Nucleus accumbens (tissue), 56 donors: ENCODE results near the gene ENPP7.

Experiments
- DNase-seq, 56 donors: peaks; one replicate each; lab custom pipeline; 2025; lab: John Stamatoyannopoulos, UW

Gene ENPP7, protein sequence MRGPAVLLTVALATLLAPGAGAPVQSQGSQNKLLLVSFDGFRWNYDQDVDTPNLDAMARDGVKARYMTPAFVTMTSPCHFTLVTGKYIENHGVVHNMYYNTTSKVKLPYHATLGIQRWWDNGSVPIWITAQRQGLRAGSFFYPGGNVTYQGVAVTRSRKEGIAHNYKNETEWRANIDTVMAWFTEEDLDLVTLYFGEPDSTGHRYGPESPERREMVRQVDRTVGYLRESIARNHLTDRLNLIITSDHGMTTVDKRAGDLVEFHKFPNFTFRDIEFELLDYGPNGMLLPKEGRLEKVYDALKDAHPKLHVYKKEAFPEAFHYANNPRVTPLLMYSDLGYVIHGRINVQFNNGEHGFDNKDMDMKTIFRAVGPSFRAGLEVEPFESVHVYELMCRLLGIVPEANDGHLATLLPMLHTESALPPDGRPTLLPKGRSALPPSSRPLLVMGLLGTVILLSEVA

DNA sequence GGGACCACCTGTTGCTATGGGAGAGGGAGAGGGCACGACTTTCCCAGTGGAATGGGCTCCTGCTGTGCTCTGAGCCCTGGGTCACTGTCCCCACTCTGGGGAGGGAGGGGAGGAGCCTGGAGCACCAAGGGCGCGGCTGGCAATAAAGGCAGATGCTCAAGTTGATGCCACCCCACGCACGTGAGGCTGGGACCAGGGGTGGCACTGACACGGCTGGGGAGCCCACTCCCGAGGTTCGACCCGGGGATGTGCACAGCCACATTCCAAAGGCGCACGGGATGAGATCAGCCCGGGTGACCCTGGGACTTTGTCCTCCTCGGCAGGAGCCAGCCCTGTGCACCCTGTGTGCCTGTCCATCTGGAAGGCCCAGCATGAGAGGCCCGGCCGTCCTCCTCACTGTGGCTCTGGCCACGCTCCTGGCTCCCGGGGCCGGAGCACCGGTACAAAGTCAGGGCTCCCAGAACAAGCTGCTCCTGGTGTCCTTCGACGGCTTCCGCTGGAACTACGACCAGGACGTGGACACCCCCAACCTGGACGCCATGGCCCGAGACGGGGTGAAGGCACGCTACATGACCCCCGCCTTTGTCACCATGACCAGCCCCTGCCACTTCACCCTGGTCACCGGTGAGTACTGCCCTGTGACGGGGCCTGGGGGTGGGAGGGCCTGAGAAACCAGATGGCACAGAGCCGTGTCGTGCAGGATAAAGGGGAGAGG, at the start of gene ENPP7:
Gene ENPP7, plus strand, starts transcription at position 175 of the 715 bp plus-strand sequence. Its CDS starts 197 bp downstream, at position 372.
- no peak for DNase-seq

DNA sequence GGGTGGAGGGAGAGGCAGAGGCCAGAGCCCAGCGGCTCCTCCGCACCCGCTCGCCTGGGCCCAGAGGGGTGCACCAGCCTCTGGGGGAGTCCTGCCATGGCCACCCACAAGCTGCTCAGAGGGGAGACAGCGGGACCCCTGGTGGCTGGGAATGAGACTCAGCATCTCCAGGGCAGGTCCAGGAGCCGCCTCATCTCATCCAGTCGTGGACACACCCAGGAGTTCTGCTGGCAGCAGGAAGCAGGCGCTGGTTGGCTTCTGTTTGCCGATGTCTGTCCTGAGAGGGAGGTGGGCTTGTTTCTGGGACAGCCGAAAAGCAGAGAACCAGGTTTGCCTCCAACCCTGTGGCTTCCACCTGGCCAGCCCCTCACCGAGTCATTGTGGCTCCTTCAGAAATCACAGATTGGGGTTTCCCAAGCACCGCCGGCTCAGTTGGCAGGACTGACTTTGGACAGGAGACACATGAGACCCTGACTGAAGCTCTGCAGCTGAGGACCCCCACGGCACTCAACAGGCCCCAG, 49.6 kb upstream of the ENPP7 start:
- DNase-seq: no peak

DNA sequence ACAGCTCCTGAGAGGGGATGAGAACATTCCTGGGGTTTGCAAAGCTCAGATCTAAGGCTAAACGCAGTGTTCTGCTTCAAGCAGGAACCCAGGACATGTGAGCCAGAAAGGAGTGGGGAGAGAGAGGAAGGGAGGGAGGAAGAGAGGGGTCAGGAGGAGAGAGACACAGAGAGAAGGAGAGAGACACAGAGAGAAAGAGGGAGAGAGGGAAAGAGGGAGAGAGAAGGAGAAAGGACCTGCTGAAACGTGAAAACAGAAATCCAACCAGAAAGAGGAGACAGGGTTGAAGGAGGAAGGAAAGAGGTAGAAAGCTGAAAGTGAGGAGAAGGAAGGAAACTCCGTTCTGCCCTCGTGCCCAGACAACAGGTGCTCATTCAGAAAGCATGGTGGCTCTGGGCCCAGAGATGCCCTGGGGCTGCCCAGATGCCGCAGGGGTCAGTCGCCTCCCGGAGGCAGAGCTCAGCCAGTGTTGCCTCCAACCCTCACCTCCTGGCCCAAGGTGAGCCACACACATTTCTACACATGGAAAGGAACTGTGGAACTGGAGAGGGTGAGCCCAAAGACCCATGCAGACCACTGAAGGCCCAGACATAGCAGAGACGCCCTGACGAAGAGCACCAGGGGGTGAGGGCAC, 49.0 kb upstream of the ENPP7 start:
- no peak for DNase-seq

DNA sequence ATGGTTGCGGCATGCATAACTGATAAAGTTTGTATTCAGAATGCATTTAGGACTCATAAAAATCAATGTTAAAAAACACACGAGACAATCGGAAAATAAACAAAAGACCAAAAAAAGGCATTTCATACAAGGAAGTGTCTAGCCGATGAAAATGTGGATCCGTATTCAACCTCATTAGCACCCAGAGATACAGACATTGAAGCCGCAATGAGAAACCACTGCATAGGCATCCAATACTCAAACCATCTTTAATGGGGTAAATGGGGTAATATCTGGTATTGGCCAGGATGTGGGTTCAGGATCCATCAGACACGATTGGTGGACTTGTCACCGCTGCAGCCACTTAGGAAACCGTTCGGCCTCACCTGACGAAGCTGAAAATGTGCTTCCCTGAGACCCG, 47.4 kb upstream of the ENPP7 start:
- DNase-seq: no peak

DNA sequence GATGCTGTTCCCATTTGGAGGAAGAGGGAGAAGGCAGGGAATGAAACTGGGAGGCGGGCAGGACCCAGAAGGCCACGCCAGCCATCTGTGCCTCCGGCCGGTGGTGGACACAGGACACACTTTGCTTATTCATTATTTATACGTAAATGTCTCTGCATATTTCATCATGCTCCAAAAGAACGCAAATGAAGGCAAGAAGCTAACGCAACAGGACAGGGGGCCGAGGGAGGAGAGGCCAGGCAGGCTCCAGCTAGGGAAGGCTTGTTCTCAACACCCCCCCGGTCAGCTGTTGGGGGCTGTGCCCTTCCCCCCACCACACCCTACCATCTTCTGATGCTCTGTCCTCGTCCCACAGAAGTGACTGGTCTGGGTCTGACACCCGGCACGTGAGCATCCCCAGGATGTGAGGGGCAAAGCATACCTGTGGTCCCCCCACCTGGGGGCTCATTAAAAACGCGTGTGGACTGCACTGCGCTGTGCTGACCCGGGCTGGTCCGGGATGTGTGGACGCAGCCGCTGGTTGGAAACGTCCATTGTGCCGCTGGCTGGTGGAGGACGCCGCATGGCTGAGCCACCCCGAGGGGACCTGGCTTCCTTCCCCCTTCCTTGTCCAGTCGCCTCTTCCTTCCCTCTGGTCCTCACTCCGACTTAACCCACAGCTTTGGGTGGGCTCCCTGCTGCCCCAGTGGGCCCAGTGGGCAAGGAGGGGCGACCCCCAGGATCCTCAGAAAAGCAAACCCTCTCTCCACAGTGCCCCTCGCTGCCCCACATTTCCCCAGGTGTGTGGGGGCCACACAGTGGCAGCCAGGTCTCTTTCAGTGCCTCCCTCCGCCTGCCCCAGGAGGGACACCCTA, 46.4 kb upstream of the ENPP7 start:
- DNase-seq: no peak

DNA sequence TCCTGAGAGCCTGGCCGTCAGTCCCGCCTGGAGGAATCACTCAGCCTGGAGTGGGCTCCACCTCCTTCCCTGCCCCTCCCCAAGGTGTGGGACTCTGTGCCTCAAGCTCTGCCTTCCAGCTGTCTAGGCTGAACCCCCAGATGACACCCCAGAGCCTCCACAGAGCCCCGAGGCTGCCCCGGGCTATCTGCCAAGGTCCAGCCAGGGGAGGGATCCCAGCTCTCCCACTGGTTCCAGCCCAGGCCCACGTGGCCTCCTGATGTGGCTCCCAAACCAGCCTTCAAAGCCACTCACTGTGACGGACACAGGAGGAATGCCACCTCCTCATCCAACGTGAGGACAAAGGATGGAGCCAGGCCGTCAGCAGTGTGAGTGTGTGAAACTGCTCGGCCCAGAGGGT, 45.6 kb upstream of the ENPP7 start:
- DNase-seq: no peak

DNA sequence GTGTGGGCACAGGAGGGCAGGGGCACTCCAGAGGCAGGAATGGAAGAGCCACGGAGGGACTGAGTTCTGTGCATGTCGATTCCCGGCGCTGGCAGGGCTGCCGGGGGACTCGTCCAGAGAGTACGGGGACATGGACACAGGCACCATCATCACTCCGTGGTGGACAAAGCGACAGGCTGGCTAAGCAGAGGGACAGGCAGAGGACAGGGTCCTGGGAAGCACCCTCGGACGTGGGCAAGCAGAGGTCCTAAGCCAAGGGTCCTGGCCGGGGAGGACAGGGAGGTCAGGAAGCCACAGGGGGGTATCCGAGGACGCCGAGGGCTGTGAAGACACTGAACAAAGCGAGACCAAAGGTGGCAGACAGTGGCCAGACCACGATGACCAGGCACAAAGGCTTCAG, 44.3 kb upstream of the ENPP7 start:
- DNase-seq: no peak

DNA sequence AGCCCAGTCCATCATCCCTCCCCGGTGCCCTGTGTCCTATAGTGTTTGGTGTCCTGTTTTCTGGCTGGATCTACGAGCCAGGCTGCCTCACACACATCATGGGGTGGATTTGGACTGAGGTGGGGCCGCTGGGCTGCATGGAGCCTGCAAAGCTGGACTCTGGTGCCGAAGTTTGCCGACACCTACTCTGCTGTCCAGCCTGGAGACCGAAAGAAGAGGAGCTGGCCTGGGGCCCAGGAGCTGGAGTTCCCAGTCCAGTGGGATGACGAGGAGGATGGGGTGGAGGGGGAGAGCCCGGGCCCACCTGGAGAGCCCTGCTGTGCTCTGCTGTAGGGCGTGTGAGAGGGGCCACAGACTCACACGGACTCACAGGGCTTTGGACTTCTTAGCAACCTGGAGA, 40.3 kb upstream of the ENPP7 start:
- no peak for DNase-seq

DNA sequence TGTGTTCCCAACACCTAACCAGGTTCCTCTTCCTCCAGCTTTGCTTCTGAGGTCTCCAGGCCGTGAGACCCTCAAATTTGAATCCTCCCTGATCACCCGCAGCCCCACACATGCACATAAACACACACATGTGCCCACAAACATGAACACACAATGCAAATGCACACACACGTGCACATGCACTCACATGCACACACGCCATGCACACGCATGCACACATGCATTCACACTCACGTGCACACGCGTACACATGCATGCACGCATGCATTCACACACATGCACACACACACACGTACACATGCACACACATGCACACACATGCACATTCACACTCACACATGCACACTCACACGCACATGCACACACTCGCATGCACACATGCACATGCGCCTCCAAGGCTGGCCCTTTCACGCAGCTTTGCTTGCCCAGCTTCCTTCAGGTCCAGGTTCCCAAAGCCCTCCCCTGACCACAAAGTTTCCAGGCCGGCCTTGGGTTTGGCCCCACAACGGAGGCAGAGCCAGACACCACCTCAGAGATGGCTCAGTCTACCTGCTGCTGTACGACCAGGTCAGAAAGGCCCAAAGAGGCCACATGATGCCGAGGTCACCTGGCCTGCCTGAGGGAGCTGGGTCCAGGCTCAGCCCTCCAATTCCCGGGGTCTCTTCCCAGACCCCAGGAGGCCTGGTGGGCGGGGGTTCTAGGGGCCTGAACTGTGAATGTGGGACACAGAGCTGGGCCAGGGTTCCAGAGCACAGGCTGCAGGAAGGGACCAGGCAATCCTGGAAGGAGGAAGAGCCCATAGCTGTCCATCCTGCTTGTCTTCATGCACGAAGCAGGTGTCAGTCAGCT, 39.5 kb upstream of the ENPP7 start:
- no peak for DNase-seq

DNA sequence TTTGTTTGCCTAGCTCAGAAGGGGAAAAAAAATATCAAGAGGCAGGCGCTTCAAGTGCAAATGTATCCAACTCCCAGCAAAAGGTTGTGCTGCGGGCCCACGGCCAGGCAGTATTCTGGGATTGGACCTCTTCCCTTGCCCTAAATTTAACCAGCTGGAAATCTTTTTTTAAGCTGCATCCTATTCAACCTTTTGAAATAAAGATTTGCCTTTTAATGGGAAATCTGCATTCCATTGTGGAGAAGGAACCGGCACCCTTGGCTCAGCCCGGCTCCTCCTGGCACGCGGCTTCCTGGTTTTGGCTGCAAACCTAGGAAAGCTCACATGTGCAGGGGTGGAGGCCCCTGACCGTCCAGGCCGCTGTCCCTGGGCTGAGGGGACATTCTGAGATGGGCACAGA, 38.8 kb upstream of the ENPP7 start:
- peak in 32 of 56 donors; percentile 2 to 74 (median 25) for DNase-seq

DNA sequence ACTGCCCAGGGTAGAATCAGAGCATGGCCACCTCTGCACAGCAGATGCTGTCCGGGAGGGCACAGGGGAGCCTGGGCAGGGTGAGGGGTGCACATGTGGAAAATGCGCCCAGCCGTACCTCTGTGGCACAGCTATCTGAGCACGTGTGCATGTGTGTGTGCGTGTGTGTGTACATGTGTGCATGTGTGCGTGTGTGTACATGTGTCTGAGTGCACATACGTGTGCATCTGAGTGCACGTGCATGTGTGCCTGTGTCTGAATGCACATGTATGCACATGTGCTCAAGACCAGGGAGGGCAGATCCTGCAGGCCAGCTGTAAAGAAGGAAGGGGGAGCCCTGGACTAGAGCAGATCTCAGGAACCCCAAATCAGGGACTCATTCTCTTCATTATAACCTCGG, 37.3 kb upstream of the ENPP7 start:
- DNase-seq: no peak

DNA sequence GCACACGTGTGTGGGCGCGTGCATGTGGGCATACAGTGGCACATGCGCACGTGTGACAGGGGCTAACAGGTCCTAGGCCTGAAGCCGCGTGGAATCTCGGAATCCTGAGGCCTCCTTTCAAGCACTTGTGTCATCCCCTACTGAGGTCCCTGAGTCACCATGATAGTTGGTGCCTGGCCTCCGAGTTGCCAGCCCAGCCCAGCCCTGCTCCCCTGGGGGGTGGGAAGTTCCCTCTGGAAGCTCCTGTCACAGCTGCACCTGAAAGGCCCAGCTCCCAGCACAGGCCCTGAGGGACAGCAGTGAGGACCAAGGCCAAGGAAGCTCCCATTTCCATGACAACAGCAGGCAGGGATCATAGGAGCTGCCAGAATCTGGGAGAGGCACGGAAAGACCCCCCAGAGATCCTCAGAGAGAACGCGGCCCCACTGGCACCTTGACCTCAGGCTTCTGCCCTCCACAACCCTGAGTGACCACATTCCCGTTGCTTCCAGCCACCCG, 35.4 kb upstream of the ENPP7 start:
- DNase-seq: no peak

DNA sequence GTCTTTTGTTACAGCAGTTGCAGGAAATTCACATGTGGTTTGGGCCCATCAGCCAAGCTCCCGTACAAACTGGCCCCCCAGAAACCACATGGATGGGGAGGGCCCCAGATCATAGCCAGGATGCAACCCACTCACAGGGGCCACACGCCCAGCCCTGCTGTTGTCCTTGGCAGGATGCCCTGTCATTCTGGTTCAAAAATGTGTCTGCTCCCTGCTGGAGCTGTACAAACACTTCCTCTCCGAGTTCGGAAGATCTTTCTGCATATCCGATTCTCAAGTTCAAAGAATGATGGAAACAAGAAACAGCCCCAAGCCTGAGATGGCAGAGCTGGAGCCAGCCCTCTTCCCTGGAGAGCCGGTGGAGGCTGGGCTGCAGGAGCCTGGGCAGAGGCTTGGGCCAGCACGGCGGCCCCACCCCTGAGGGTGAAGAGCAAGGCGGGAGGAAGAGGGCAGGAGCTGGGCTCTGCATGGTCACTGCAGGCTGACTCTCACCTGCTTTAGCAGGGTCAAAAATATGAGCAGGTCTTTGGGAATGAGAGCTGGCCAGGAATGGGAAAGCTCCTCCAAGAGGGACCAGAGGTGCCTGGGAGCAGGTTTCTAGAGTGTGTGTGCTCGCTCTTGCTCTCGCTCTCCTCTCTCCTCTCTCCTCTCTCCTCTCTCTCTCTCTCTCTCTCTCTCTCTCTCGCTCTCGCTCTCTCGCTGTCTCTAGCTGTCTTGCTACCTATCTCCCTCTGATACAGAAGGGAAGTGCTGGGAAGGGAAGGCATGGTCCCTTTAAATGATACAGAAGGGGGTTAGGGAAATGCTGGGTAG, 34.7 kb upstream of the ENPP7 start:
- DNase-seq: peak in 1 of 56 donors; percentile 11

DNA sequence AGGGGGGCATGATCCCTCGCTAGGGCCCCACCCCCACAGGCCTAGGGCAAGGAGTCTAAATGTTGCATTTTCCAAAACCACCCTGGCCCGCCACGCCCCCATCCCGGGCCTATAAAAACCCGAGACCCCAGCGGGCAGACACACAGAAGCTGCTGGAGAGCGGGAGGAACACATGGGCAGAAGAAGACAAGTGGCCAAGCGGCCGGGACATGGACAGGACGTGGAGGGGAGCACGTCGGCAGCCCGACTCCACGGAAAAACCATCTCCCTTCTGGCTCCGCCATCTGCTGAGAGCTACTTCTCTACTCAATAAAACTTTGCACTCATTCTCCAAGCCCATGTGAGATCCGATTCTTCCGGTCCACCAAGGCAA, 34.1 kb upstream of the ENPP7 start:
- DNase-seq: no peak

DNA sequence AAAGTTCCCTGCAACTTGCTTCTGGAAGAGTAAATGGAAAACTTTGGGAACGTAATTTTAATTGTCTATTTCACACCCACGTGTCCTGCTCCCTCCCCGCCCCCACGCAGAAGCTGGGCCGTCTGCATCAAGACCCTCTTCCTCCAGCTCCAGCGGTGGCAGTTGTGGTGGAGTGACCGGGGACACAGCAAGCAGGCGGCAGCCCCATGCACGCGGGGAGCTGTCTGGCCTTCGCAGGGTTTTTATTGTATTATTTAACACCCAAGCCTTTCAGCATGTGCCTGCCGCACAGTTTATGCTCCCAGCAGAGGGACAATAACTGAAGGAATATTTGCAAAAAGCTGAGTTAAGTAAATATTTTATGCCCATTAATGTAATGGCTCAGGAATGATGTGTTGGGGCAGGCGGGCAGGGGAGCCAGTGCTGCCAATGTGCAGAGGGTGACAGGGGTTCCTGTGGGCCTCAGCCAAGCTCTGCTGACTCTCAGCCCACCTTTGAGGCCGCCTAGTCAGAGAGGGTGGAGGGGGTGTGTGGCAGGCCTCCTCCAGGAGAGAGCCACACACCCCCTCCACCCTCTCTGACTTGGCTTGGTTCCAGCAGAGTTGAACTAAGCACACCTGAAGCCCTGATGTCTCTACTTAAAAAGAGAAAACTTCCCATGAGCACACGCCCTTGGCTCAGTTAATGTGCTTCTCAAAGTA, 32.4 kb upstream of the ENPP7 start:
- no peak for DNase-seq

DNA sequence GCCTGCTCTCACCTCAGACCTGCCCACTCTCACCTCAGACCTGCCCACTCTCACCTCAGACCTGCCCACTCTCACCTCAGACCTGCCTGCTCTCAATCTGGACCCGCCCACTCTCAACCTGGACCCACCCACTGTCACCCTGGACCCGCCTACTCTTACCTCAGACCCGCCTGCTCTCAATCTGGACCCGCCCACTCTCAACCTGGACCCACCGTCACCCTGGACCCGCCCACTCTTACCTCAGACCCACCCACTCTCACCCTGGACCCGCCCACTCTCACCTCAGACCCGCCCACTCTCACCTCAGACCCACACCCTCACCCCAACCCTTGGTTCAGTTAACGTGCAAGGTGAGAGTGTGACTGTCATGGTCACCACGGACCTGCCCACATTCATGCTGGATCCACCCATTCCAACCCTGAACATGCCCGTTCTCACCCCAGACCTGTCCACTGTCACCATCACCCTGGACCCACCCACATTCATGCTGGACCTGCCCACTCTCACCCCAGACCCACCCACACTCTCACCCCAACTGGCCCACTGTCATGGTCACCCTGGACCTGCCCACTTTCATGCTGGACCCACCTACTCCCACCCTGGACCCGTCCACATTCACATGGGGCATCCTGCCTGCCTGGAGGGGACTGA, 31.2 kb upstream of the ENPP7 start:
- no peak for DNase-seq

DNA sequence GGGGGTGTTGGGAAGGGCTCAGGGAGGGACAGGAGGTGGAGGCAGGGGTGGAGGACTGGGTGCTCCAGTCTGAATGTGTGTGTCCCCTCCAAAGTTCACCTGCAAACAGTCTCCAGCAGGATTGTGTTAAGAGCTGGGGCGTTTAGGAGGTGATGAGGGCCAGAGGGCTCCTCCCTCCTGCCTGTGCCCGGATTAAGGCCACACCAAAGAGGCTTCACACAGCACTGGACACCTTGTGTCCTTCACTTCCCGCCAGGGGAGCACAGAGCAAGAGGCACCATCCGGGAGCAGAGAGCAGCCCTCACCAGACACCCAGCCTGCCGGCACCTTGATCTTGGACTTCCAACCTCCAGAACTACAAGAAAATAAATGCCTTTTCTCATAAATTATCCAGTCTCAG, 30.2 kb upstream of the ENPP7 start:
- DNase-seq: no peak
